HFF-Myc (cell line): ENCODE data around the gene ARF4.
A peak's percentile ranks its signal among the peaks of the same experiment; 100 is the strongest.

Experiments
- DNase-seq: peaks from one replicate; pipeline ENCODE4 v3.0.0-alpha.2; 2011; ENCODE audit warnings: low read depth; ENCODE audit errors: extremely low read depth
- H3K4me3 ChIP-seq: replicated peaks from 2 replicates; pipeline ENCODE4 v1.5.1; 2011; ENCODE audit warnings: low read depth, mild to moderate bottlenecking, control low read depth, low read length
- TF ChIP-seq, protein P1 (sequence below): IDR thresholded peaks from 2 replicates; pipeline ENCODE4 v1.5.1; 2012; ENCODE audit warnings: mild to moderate bottlenecking, low read depth, low read length, control low read depth; ENCODE audit errors: missing control alignments

Gene ARF4

GRCh38 chr3:57546616-57547015 is 50.5 kb downstream of the ARF4 start:
- TF ChIP-seq, protein P1, sequence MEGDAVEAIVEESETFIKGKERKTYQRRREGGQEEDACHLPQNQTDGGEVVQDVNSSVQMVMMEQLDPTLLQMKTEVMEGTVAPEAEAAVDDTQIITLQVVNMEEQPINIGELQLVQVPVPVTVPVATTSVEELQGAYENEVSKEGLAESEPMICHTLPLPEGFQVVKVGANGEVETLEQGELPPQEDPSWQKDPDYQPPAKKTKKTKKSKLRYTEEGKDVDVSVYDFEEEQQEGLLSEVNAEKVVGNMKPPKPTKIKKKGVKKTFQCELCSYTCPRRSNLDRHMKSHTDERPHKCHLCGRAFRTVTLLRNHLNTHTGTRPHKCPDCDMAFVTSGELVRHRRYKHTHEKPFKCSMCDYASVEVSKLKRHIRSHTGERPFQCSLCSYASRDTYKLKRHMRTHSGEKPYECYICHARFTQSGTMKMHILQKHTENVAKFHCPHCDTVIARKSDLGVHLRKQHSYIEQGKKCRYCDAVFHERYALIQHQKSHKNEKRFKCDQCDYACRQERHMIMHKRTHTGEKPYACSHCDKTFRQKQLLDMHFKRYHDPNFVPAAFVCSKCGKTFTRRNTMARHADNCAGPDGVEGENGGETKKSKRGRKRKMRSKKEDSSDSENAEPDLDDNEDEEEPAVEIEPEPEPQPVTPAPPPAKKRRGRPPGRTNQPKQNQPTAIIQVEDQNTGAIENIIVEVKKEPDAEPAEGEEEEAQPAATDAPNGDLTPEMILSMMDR = no peak
- no peak for DNase-seq
- H3K4me3 ChIP-seq = no peak overlapping the region

- DNase-seq = no peak
- H3K4me3 ChIP-seq = no peak overlapping the region
- TF ChIP-seq, protein P1 = no peak
These were observed 51.4 kb downstream of the ARF4 start for GRCh38 chr3:57545636-57546268.

DNA sequence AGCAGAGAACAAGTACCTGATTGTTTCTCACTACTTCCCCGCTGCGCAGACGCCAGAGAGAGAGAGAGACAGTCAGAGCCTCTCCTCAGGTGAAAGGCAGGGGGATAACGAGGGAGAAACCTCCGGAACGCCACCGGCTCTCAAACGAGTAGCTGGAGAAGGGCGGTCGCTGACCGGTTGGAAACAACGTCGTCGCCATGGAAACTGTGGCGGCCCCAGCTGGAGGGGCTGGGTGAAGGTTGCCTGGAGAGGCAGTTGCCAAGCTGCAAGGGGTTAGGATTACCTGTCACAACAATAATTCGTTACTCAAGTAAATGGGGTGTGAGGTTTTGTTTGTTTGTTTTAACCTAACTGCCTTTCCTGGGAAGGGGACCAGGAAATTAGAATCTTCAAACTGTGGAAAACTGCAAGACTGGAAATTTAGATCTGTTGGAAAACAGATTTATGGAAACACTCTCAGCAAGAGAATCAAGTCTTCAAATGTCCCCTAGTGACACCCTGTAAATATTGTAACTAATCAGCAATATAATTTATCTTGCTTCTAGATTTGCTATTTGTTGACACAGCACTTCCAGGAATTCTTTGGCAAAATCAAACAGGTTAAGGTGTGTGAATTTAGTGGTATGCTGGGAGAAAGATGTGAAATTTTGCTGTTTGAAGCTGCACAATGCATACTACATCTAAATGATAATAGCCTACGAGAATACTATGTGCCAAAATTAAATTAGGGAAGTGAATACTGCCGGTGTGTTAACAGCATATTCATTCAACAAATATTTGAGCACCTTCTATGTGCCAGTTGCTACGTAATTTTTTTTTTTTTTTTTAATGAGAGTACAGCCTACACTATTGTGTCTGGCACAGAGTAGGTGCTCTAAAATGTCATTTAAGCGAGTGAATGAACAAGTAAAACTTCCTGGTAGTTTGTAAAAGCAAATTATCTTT is 52.7 kb downstream of the ARF4 start, which contains the start of gene DNAH12:
Gene DNAH12, minus strand, starts transcription at position 164 of the 945 bp plus-strand sequence. CDS start 1,474 bp downstream, outside the sequence.
- TF ChIP-seq, protein P1 = no peak

GRCh38 chr3:57538465-57538864 is 58.7 kb downstream of the ARF4 start:
- DNase-seq = no peak
- TF ChIP-seq, protein P1 = no peak

More for the DNA sequence above, 52.7 kb downstream of the ARF4 start, which contains the start of gene DNAH12:
- no peak for DNase-seq
- H3K4me3 ChIP-seq = peak within 1 kb of the TSS; percentile 16; the same call in 1 of the 2 replicates

GRCh38 chr3:57530071-57530608 is 67.0 kb downstream of the ARF4 start:
- DNase-seq = no peak
- TF ChIP-seq, protein P1 = no peak
- H3K4me3 ChIP-seq = no peak overlapping the region

More at GRCh38 chr3:57538465-57538864, 58.7 kb downstream of the ARF4 start:
- H3K4me3 ChIP-seq = no peak overlapping the region
